A549 (cell line): ENCODE results near the gene ANKS1B. TPM values are rescaled to one million over a fixed set of nuclear protein-coding genes. Genes with fewer than 3 reads are reported as not detected.
A peak's percentile ranks its signal among the peaks of the same experiment; 100 is the strongest.

Source experiments
- ATAC-seq, 2 experiments: fragments of 200-7000 bp in 1 of 2; fragments of >200 bp in 1 of 2; cut with Nextera tagmentation in 1 of 2; cut with Tn5 transposase in 1 of 2; 3 replicates each; pipeline versions ENCODE4 v1.8.0 to v1.9.1; 2018 to 2020; ENCODE audit warnings: mild to moderate bottlenecking in 1 of 2, moderate library complexity in 1 of 2
- CTCF ChIA-PET: fragments of 300-600 bp; sonication (Branson Sonifier 250); formaldehyde crosslinking; extraction: SDS; loops from one replicate; lab custom pipeline; 2021; ENCODE audit warnings: antibody characterized with exemption, inconsistent platforms; lab: Yijun Ruan, JAX
- POLR2A ChIA-PET: fragments of 350-600 bp; formaldehyde crosslinking; extraction: SDS; loops from one replicate; lab custom pipeline; 2021; ENCODE audit warnings: antibody characterized with exemption, inconsistent platforms; lab: Yijun Ruan, JAX
- DNase-seq, 2 experiments: peaks; one replicate each; pipeline versions ENCODE4 v3.0.0 to v3.0.0-alpha.2; 2011 to 2016; ENCODE audit warnings: low read depth in 1 of 2, low spot score in 1 of 2
- FAIRE-seq: peaks from 2 replicates; lab custom pipeline; 2011; peaks lifted over from hg19 to GRCh38; lab: Jason Lieb, UNC
- H3K27ac ChIP-seq, 2 experiments: fragments of >200 bp; sonication (Bioruptor Twin); formaldehyde crosslinking; 3 replicates each; pipeline ENCODE4 v1.5.1; 2016 to 2017
- H3K4me1 ChIP-seq: fragments of >200 bp; sonication (Bioruptor Twin); formaldehyde crosslinking; 3 replicates; pipeline ENCODE4 v1.6.1; 2016
- H3K4me2 ChIP-seq: fragments of >200 bp; sonication (Bioruptor Twin); formaldehyde crosslinking; 3 replicates; pipeline ENCODE4 v1.6.1; 2016
- H3K4me3 ChIP-seq: fragments of >200 bp; sonication (Bioruptor Twin); formaldehyde crosslinking; 3 replicates; pipeline ENCODE4 v1.5.1; 2016
- H3K9me3 ChIP-seq: fragments of >200 bp; sonication (Bioruptor Twin); formaldehyde crosslinking; 3 replicates; pipeline ENCODE4 v1.6.1; 2016
- CTCF ChIP-seq: fragments of >200 bp; sonication (Bioruptor Twin); formaldehyde crosslinking; IDR thresholded peaks from 3 replicates; pipeline ENCODE4 v1.5.1; 2016
- EHMT2 ChIP-seq: fragments of 200-600 bp; sonication (generic); IDR thresholded peaks from 2 replicates; pipeline ENCODE4 v1.6.1; 2016; ENCODE audit warnings: antibody characterized with exemption, low read depth, mild to moderate bottlenecking, moderate library complexity
- EP300 ChIP-seq, 2 experiments: fragments of >200 bp; sonication (Bioruptor Twin); formaldehyde crosslinking; IDR thresholded peaks; 2 replicates in 1 of 2; 3 replicates in 1 of 2; pipeline ENCODE4 v1.6.1; 2016 to 2017
- ESRRA ChIP-seq: fragments of 150-350 bp; IDR thresholded peaks from 2 replicates; pipeline ENCODE4 v1.6.1; 2014; ENCODE audit warnings: mild to moderate bottlenecking, low read length, borderline replicate concordance
- FOSB ChIP-seq: fragments of 250-450 bp; sonication (Bioruptor Pico); IDR thresholded peaks from 2 replicates; pipeline ENCODE4 v1.5.0; 2020; ENCODE audit warnings: mild to moderate bottlenecking, moderate library complexity
- FOSL2 ChIP-seq, 2 experiments: fragments of 450-650 bp in 1 of 2; fragments of >200 bp in 1 of 2; sonication (Bioruptor Twin) in 1 of 2; formaldehyde crosslinking; IDR thresholded peaks; 2 replicates each; pipeline versions ENCODE4 v1.5.0 to v1.6.1; 2016 to 2020; ENCODE audit warnings: mild to moderate bottlenecking in 1 of 2, moderate library complexity in 1 of 2
- FOXS1 ChIP-seq: fragments of 250-450 bp; sonication (Bioruptor Pico); IDR thresholded peaks from 2 replicates; pipeline ENCODE4 v1.5.0; 2020; ENCODE audit warnings: mild to moderate bottlenecking, moderate library complexity
- HOXB13 ChIP-seq: fragments of 250-450 bp; sonication (Bioruptor Pico); IDR thresholded peaks from 2 replicates; pipeline ENCODE4 v1.5.0; 2020; ENCODE audit warnings: low read depth, mild to moderate bottlenecking, moderate library complexity
- JUN ChIP-seq, 2 experiments: fragments of >200 bp; sonication (Bioruptor Twin); formaldehyde crosslinking; IDR thresholded peaks; 2 replicates in 1 of 2; 3 replicates in 1 of 2; pipeline ENCODE4 v1.6.1; 2016 to 2017
- JUNB ChIP-seq: fragments of >200 bp; sonication (Bioruptor Twin); formaldehyde crosslinking; IDR thresholded peaks from 2 replicates; pipeline ENCODE4 v1.6.1; 2016
- KDM5A ChIP-seq: fragments of 200-600 bp; sonication (generic); IDR thresholded peaks from 2 replicates; pipeline ENCODE4 v1.6.1; 2016; ENCODE audit warnings: antibody characterized with exemption, mild to moderate bottlenecking
- MAFK ChIP-seq: fragments of 450-650 bp; IDR thresholded peaks from 2 replicates; pipeline ENCODE4 v1.6.1; 2014; ENCODE audit not compliant: partially characterized antibody
- MAX ChIP-seq: IDR thresholded peaks from 2 replicates; pipeline ENCODE4 v1.6.1; 2012
- NFE2L2 ChIP-seq: fragments of 150-350 bp; conservative IDR thresholded peaks from 2 replicates; pipeline ENCODE4 v1.6.1; 2014; ENCODE audit warnings: low read length
- NR3C1 ChIP-seq: fragments of >200 bp; sonication (Bioruptor Twin); formaldehyde crosslinking; IDR thresholded peaks from 3 replicates; pipeline ENCODE4 v1.6.1; 2017
- RFX5 ChIP-seq: fragments of 450-650 bp; IDR thresholded peaks from 2 replicates; pipeline ENCODE4 v1.7.1; 2014; ENCODE audit warnings: antibody characterized with exemption, mild to moderate bottlenecking, moderate library complexity
- RNF2 ChIP-seq: fragments of 200-600 bp; sonication (generic); IDR thresholded peaks from 2 replicates; pipeline ENCODE4 v1.6.1; 2016; ENCODE audit warnings: low read depth, mild to moderate bottlenecking, antibody characterized with exemption, moderate library complexity, borderline replicate concordance
- SMC3 ChIP-seq: fragments of >200 bp; sonication (Bioruptor Twin); formaldehyde crosslinking; IDR thresholded peaks from 3 replicates; pipeline ENCODE4 v1.6.1; 2018; ENCODE audit warnings: inconsistent platforms
- WGBS: methylation state at CpG from one replicate; pipeline ENCODE4 v1.1.6; 2017; ENCODE audit errors: missing lambda C conversion rate; 5-methylcytosine and 5-hydroxymethylcytosine counted together
- polyA plus RNA-seq, 4 experiments: library from polyadenylated mRNA; depleted of rRNA in 3 of 4; stranded (reverse); fragments of >200 nt; fragmentation: RNase III in 1 of 4; extraction: RNeasy Plus Mini Kit Qiagen cat#74134 plus additional on column Dnase treatment in 1 of 4; gene quantifications; 2 replicates in 3 of 4; 3 replicates in 1 of 4; pipeline ENCODE4 v1.2.3, GENCODE V29; 2011 to 2017
- TF ChIP-seq, protein P1 (sequence below): fragments of 450-650 bp; IDR thresholded peaks from 2 replicates; pipeline ENCODE4 v1.6.1; 2014; ENCODE audit warnings: antibody characterized with exemption

Gene ANKS1B
- polyA plus RNA-seq, 2 of the 4 experiments (the other 2 are of a cell fraction): 1.5 to 2.2 TPM

- H3K4me3 ChIP-seq: no peak overlapping the region
- TF ChIP-seq NFE2L2: 0 out of 2 replicates have a peak, but pooled peaks have one; percentile 8
- no peak for TF ChIP-seq SMC3
- TF ChIP-seq, all 56 proteins: peak for 1
- ChIA-PET POLR2A (no interaction called here), CTCF (interaction anchor here (1.1 kb wide), 1 partner anchor 14 kb away, joined by 6 read pairs; no protein-coding TSS in a partner anchor)
- DNase-seq (no peak), ATAC-seq (no peak), FAIRE-seq (no peak)
- WGBS: 30% methylated on average over 5 of the region's 5 CpGs
- H3K27ac ChIP-seq: no peak overlapping the region
- H3K4me2 ChIP-seq: no peak overlapping the region
- no peaks in the 10 kb centered on the region for H3K4me1 ChIP-seq
- H3K9me3 ChIP-seq: no peaks in the 10 kb centered on the region
Observed at GRCh38 chr12:99029511-99030271, 955.0 kb downstream of the ANKS1B start.

GRCh38 chr12:99027461-99027860, 957.3 kb downstream of the ANKS1B start:
- H3K4me2 ChIP-seq: no peak overlapping the region
- ATAC-seq (no peak), FAIRE-seq (no peak)
- ChIA-PET CTCF (no interaction called here), POLR2A (no interaction called here)
- no peaks in the 10 kb centered on the region for H3K4me1 ChIP-seq
- TF ChIP-seq FOSL2 (IDR thresholded peaks at IDR 0.05) (no peak), FOSL2 (CRISPR knock-in tag; IDR thresholded peaks at IDR 0.05) (no peak), JUN (IDR thresholded peaks at IDR 0.05) (no peak), MAX (no peak), RNF2 (no peak), NR3C1 (no peak), CTCF (no peak), KDM5A (no peak), RFX5 (no peak), ESRRA (no peak), FOSB (no peak), EP300 (IDR thresholded peaks at IDR 0.05) (no peak), HOXB13 (no peak)
- TF ChIP-seq, protein P1, sequence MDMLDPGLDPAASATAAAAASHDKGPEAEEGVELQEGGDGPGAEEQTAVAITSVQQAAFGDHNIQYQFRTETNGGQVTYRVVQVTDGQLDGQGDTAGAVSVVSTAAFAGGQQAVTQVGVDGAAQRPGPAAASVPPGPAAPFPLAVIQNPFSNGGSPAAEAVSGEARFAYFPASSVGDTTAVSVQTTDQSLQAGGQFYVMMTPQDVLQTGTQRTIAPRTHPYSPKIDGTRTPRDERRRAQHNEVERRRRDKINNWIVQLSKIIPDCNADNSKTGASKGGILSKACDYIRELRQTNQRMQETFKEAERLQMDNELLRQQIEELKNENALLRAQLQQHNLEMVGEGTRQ: no peak
- TF ChIP-seq, all 56 proteins: peak for 0
- DNase-seq: peak in 1 of 2 experiments; percentile 19
- Histone ChIP-seq H3K9me3 (no peaks in the 10 kb centered on the region), H3K27ac (no peak overlapping the region), H3K4me3 (no peak overlapping the region)
- WGBS: 11% methylated on average over 2 of the region's 2 CpGs

DNA sequence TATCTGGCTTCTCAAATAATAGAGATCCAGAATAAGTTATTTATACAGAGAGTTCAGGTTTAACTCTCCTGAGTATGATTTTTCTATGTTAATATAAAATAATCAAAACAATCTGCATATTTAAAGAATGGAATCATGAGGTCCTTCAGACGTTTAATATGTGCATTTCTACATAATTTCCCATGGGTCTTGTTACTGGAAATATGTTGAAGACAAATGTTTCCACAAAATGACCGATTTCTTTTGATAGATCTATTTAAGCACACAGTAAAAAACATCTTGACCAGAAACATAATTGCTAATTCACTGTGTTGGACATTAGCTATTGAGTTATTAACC, 957.7 kb downstream of the ANKS1B start:
- 3% methylated on average over 2 of the region's 2 CpGs for WGBS
- FAIRE-seq: no peak
- ChIA-PET CTCF (no interaction called here), POLR2A (no interaction called here)
- no peak for DNase-seq
- Histone ChIP-seq H3K4me3 (no peak overlapping the region), H3K27ac (no peak overlapping the region), H3K4me2 (no peak overlapping the region), H3K4me1 (no peaks in the 10 kb centered on the region), H3K9me3 (no peaks in the 10 kb centered on the region)
- no peak for ATAC-seq
- TF ChIP-seq EHMT2 (no peak), MAFK (no peak), JUNB (no peak), FOXS1 (no peak), CTCF (no peak), FOSB (no peak), NR3C1 (no peak)
